C4-2B (cell line): ENCODE measurements around the gene USH2A.

Experiments used
- H3K27ac ChIP-seq: fragments of 450-650 bp; 2 replicates; pipeline ENCODE4 v1.5.1; 2017
- CTCF ChIP-seq: fragments of 450-650 bp; conservative IDR thresholded peaks from 2 replicates; pipeline ENCODE4 v1.5.1; 2017; ENCODE audit warnings: mild to moderate bottlenecking
- ZFX ChIP-seq: fragments of 450-650 bp; IDR thresholded peaks from 2 replicates; pipeline ENCODE4 v1.6.1; 2017

The USH2A gene

GRCh38 chr1:215768303-215768702, 654.9 kb downstream of the USH2A start:
- TF ChIP-seq CTCF (no peak), ZFX (no peak)
- no peak overlapping the region for H3K27ac ChIP-seq

- no peak overlapping the region for H3K27ac ChIP-seq
- TF ChIP-seq CTCF (no peak), ZFX (no peak)
These were observed 655.5 kb downstream of the USH2A start for GRCh38 chr1:215767761-215768160.

GRCh38 chr1:215766521-215766920, 656.7 kb downstream of the USH2A start:
- no peak overlapping the region for H3K27ac ChIP-seq
- TF ChIP-seq ZFX: no peak
- no peak for TF ChIP-seq CTCF

- no peak overlapping the region for H3K27ac ChIP-seq
- TF ChIP-seq CTCF (no peak), ZFX (no peak)
These were observed 657.4 kb downstream of the USH2A start for GRCh38 chr1:215765833-215766232.

- TF ChIP-seq ZFX: no peak
- TF ChIP-seq CTCF: no peak
- H3K27ac ChIP-seq: no peak overlapping the region
These were observed 661.8 kb downstream of the USH2A start for GRCh38 chr1:215761446-215761845.

- no peak overlapping the region for H3K27ac ChIP-seq
- TF ChIP-seq CTCF: no peak
- no peak for TF ChIP-seq ZFX
These were observed 669.1 kb downstream of the USH2A start for GRCh38 chr1:215754112-215754511.

- TF ChIP-seq CTCF (no peak), ZFX (no peak)
- no peak overlapping the region for H3K27ac ChIP-seq
These were observed 673.8 kb downstream of the USH2A start for GRCh38 chr1:215749414-215749813.
